ENCODE measurements around the gene HPCAL1. TPM values are rescaled to one million over a fixed set of nuclear protein-coding genes. Genes with fewer than 3 reads are reported as not detected.

HPCAL1 gene
- total RNA-seq, 1 donor from 2014 or later = 12.3 TPM

GRCh38 chr2:10469955-10470608, 167.4 kb downstream of the HPCAL1 start:
- no peak overlapping the region for H3K27ac Mint-ChIP-seq (ENCODE audit: unreplicated experiment)
- H2AFZ ChIP-seq (ENCODE audit: low read depth, low read length) = no peak overlapping the region
- H3K27me3 Mint-ChIP-seq (ENCODE audit: low read depth, unreplicated experiment) = peaks cover 44% of the 10 kb centered on the region
- H3K9ac ChIP-seq (ENCODE audit: low read length) = no peak overlapping the region
- no peaks in the 10 kb centered on the region for H3K27me3 ChIP-seq (ENCODE audit: insufficient read depth, low read length)
- no peak overlapping the region for H3K4me3 Mint-ChIP-seq (ENCODE audit: unreplicated experiment)
- H4K20me1 ChIP-seq (ENCODE audit: insufficient read depth, low read length) = no peaks in the 10 kb centered on the region
- DNase-seq (ENCODE audit: low read depth) (no peak), FAIRE-seq (no peak)
- H3K27ac ChIP-seq (ENCODE audit: low read depth, low read length) = no peak overlapping the region
- no peaks in the 10 kb centered on the region for H3K36me3 ChIP-seq (ENCODE audit: insufficient read depth, low read length)
- H3K4me1 ChIP-seq (ENCODE audit: insufficient read depth, low read length) = no peaks in the 10 kb centered on the region
- H3K4me3 ChIP-seq (ENCODE audit: insufficient read depth, low read depth, low read length) = no peak overlapping the region
- no peak overlapping the region for H3K4me2 ChIP-seq (ENCODE audit: low read length)
- no peaks in the 10 kb centered on the region for H3K36me3 Mint-ChIP-seq (ENCODE audit: low read depth, unreplicated experiment)
- no peaks in the 10 kb centered on the region for H3K4me1 Mint-ChIP-seq (ENCODE audit: low read depth, unreplicated experiment)
- no peaks in the 10 kb centered on the region for H3K79me2 ChIP-seq (ENCODE audit: insufficient read depth, low read length)
- H3K9me3 ChIP-seq (ENCODE audit: insufficient read depth, low read depth, low read length) = no peaks in the 10 kb centered on the region
- no peaks in the 10 kb centered on the region for H3K9me3 Mint-ChIP-seq (ENCODE audit: unreplicated experiment)
- TF ChIP-seq EZH2 (IDR thresholded peaks at IDR 0.05; ENCODE audit: insufficient read depth, low read length) (no peak), CTCF (IDR thresholded peaks at IDR 0.05; ENCODE audit: insufficient read depth, low read depth, low read length) (no peak)

- Mint-ChIP-seq H3K27me3 (ENCODE audit: low read depth, unreplicated experiment) (peaks cover 41% of the 10 kb centered on the region), H3K4me1 (ENCODE audit: low read depth, unreplicated experiment) (no peaks in the 10 kb centered on the region), H3K27ac (ENCODE audit: unreplicated experiment) (no peak overlapping the region), H3K36me3 (ENCODE audit: low read depth, unreplicated experiment) (no peaks in the 10 kb centered on the region), H3K9me3 (ENCODE audit: unreplicated experiment) (no peaks in the 10 kb centered on the region), H3K4me3 (ENCODE audit: unreplicated experiment) (no peak overlapping the region)
- no peaks in the 10 kb centered on the region for H3K36me3 ChIP-seq (ENCODE audit: insufficient read depth, low read length)
- FAIRE-seq (no peak), DNase-seq (ENCODE audit: low read depth) (no peak)
- no peaks in the 10 kb centered on the region for H4K20me1 ChIP-seq (ENCODE audit: insufficient read depth, low read length)
- no peaks in the 10 kb centered on the region for H3K79me2 ChIP-seq (ENCODE audit: insufficient read depth, low read length)
- H3K27me3 ChIP-seq (ENCODE audit: insufficient read depth, low read length) = no peaks in the 10 kb centered on the region
- H3K27ac ChIP-seq (ENCODE audit: low read depth, low read length) = no peak overlapping the region
- no peaks in the 10 kb centered on the region for H3K9me3 ChIP-seq (ENCODE audit: insufficient read depth, low read depth, low read length)
- TF ChIP-seq CTCF (IDR thresholded peaks at IDR 0.05; ENCODE audit: insufficient read depth, low read depth, low read length) = no peak
- TF ChIP-seq EZH2 (IDR thresholded peaks at IDR 0.05; ENCODE audit: insufficient read depth, low read length) = no peak
- no peak overlapping the region for H3K4me3 ChIP-seq (ENCODE audit: insufficient read depth, low read depth, low read length)
- H3K4me2 ChIP-seq (ENCODE audit: low read length) = no peak overlapping the region
- H3K4me1 ChIP-seq (ENCODE audit: insufficient read depth, low read length) = no peaks in the 10 kb centered on the region
- H2AFZ ChIP-seq (ENCODE audit: low read depth, low read length) = no peak overlapping the region
- H3K9ac ChIP-seq (ENCODE audit: low read length) = no peak overlapping the region
Measured at GRCh38 chr2:10471046-10471571, 168.4 kb downstream of the HPCAL1 start.

GRCh38 chr2:10471955-10472354, 169.3 kb downstream of the HPCAL1 start:
- H3K27ac Mint-ChIP-seq (ENCODE audit: unreplicated experiment) = no peak overlapping the region
- Histone ChIP-seq H3K79me2 (ENCODE audit: insufficient read depth, low read length) (no peaks in the 10 kb centered on the region), H3K4me1 (ENCODE audit: insufficient read depth, low read length) (no peaks in the 10 kb centered on the region), H2AFZ (ENCODE audit: low read depth, low read length) (no peak overlapping the region), H3K36me3 (ENCODE audit: insufficient read depth, low read length) (no peaks in the 10 kb centered on the region), H3K4me3 (ENCODE audit: insufficient read depth, low read depth, low read length) (no peak overlapping the region), H3K27me3 (ENCODE audit: insufficient read depth, low read length) (no peaks in the 10 kb centered on the region), H3K4me2 (ENCODE audit: low read length) (no peak overlapping the region), H4K20me1 (ENCODE audit: insufficient read depth, low read length) (no peaks in the 10 kb centered on the region), H3K27ac (ENCODE audit: low read depth, low read length) (no peak overlapping the region), H3K9ac (ENCODE audit: low read length) (no peak overlapping the region), H3K9me3 (ENCODE audit: insufficient read depth, low read depth, low read length) (no peaks in the 10 kb centered on the region)
- H3K4me1 Mint-ChIP-seq (ENCODE audit: low read depth, unreplicated experiment) = no peaks in the 10 kb centered on the region
- H3K4me3 Mint-ChIP-seq (ENCODE audit: unreplicated experiment) = no peak overlapping the region
- no peaks in the 10 kb centered on the region for H3K36me3 Mint-ChIP-seq (ENCODE audit: low read depth, unreplicated experiment)
- DNase-seq (ENCODE audit: low read depth) = no peak
- FAIRE-seq = no peak
- peaks cover 40% of the 10 kb centered on the region for H3K27me3 Mint-ChIP-seq (ENCODE audit: low read depth, unreplicated experiment)
- TF ChIP-seq CTCF (IDR thresholded peaks at IDR 0.05; ENCODE audit: insufficient read depth, low read depth, low read length) (no peak), EZH2 (IDR thresholded peaks at IDR 0.05; ENCODE audit: insufficient read depth, low read length) (no peak)
- H3K9me3 Mint-ChIP-seq (ENCODE audit: unreplicated experiment) = no peaks in the 10 kb centered on the region
